GM12872 (cell line): ENCODE data around the gene RHOU.

Experiments used
- CTCF ChIP-seq: IDR thresholded peaks from 3 replicates; pipeline ENCODE4 v1.5.1; 2011; ENCODE audit warnings: low read depth, mild to moderate bottlenecking, low read length, moderate library complexity; ENCODE audit not compliant: insufficient read depth

RHOU gene

GRCh38 chr1:228758447-228758846 lies 23.2 kb downstream of the RHOU start:
- no peak for TF ChIP-seq CTCF

- no peak for TF ChIP-seq CTCF
Measured at GRCh38 chr1:228760979-228761378, 25.7 kb downstream of the RHOU start.

GRCh38 chr1:228763561-228763960 lies 28.3 kb downstream of the RHOU start:
- no peak for TF ChIP-seq CTCF

GRCh38 chr1:228765168-228765946 lies 30.1 kb downstream of the RHOU start:
- TF ChIP-seq CTCF: no peak

- TF ChIP-seq CTCF: no peak
Measured at GRCh38 chr1:228766788-228767187, 31.5 kb downstream of the RHOU start.

- no peak for TF ChIP-seq CTCF
Measured at GRCh38 chr1:228767636-228768354, 32.5 kb downstream of the RHOU start.

GRCh38 chr1:228768355-228769000 lies 33.2 kb downstream of the RHOU start:
- TF ChIP-seq CTCF: no peak
